Caco-2 (cell line): ENCODE data around the gene SLC1A7. TPM values are rescaled to one million over a fixed set of nuclear protein-coding genes. Genes with fewer than 3 reads are reported as not detected.

Source experiments
- BruUV-seq: library from RNA; stranded (reverse); fragments of 400-500 nt; replicated peaks from 2 replicates; lab custom pipeline; 2021; lab: Mats Ljungman, UMichigan
- CTCF ChIA-PET: fragments of 300-600 bp; sonication (Branson Sonifier 250); formaldehyde crosslinking; loops from one replicate; lab custom pipeline; 2022; ENCODE audit warnings: antibody characterized with exemption; lab: Charles Lee
- POLR2A ChIA-PET: fragments of 300-600 bp; sonication (Branson Sonifier 250); formaldehyde crosslinking; loops from one replicate; lab custom pipeline; 2022; ENCODE audit warnings: antibody characterized with exemption; lab: Charles Lee
- DNase-seq, 2 experiments: peaks; one replicate each; pipeline versions ENCODE4 v3.0.0 to v3.0.0-alpha.2; 2020 to 2022
- H3K27me3 ChIP-seq: replicated peaks from 2 replicates; pipeline ENCODE4 v1.6.0; 2011; ENCODE audit warnings: low read length; ENCODE audit not compliant: control insufficient read depth, insufficient read depth
- H3K36me3 ChIP-seq: 2 replicates; pipeline ENCODE4 v1.5.1; 2011; ENCODE audit warnings: low read length; ENCODE audit not compliant: control insufficient read depth, insufficient read depth
- H3K4me1 ChIP-seq: fragments of 250-450 bp; sonication (Bioruptor Pico); 2 replicates; pipeline ENCODE4 v1.5.1; 2020; ENCODE audit warnings: mild to moderate bottlenecking
- H3K4me3 ChIP-seq: 2 replicates; pipeline ENCODE4 v1.5.1; 2011; ENCODE audit warnings: low read depth, mild to moderate bottlenecking, control low read depth, low read length
- H3K9me3 ChIP-seq: fragments of 250-450 bp; sonication (Bioruptor Pico); 2 replicates; pipeline ENCODE4 v1.5.1; 2020; ENCODE audit warnings: mild to moderate bottlenecking, moderate library complexity
- H3K27ac Mint-ChIP-seq: one replicate; pipeline ENCODE4 v1.8.0; 2022; ENCODE audit warnings: mixed read lengths; ENCODE audit not compliant: unreplicated experiment
- H3K27me3 Mint-ChIP-seq: one replicate; pipeline ENCODE4 v1.8.0; 2022; ENCODE audit warnings: mixed read lengths; ENCODE audit not compliant: insufficient read depth, unreplicated experiment
- H3K36me3 Mint-ChIP-seq: one replicate; pipeline ENCODE4 v1.8.0; 2022; ENCODE audit warnings: mild to moderate bottlenecking, mixed read lengths; ENCODE audit not compliant: insufficient read depth, unreplicated experiment
- H3K4me1 Mint-ChIP-seq: one replicate; pipeline ENCODE4 v1.8.0; 2022; ENCODE audit warnings: low read depth, mixed read lengths; ENCODE audit not compliant: unreplicated experiment
- H3K4me3 Mint-ChIP-seq: one replicate; pipeline ENCODE4 v1.8.0; 2022; ENCODE audit warnings: mild to moderate bottlenecking, moderate library complexity, mixed read lengths; ENCODE audit not compliant: unreplicated experiment
- H3K9me3 Mint-ChIP-seq: one replicate; pipeline ENCODE4 v1.8.0; 2022; ENCODE audit warnings: mixed read lengths; ENCODE audit not compliant: unreplicated experiment
- intact Hi-C: fragments of 100-400 bp; cut with micrococcal nuclease; formaldehyde crosslinking; loops from one replicate; pipeline ENCODE4 v1.10.0; 2022; ENCODE audit not compliant: unreplicated experiment
- total RNA-seq: library from RNA; stranded (reverse); gene quantifications from 2 replicates; pipeline ENCODE4 v1.2.3, GENCODE V29; 2022
- TF ChIP-seq, protein P1 (sequence below), 2 experiments: fragments of 200-600 bp in 1 of 2; IDR thresholded peaks; 1 replicate in 1 of 2; 2 replicates in 1 of 2; pipeline versions ENCODE4 v1.5.1 to v1.8.0; 2011 to 2022; ENCODE audit warnings: antibody characterized with exemption in 1 of 2, control low read depth in 1 of 2, inconsistent platforms in 1 of 2, low read depth in 1 of 2, low read length in 1 of 2, mild to moderate bottlenecking in 1 of 2, moderate library complexity in 1 of 2; ENCODE audit not compliant: insufficient read depth in 1 of 2, severe bottlenecking in 1 of 2, unreplicated experiment in 1 of 2

The SLC1A7 gene
- total RNA-seq, 1 experiment from 2014 or later = not detected

- TF ChIP-seq, protein P1, sequence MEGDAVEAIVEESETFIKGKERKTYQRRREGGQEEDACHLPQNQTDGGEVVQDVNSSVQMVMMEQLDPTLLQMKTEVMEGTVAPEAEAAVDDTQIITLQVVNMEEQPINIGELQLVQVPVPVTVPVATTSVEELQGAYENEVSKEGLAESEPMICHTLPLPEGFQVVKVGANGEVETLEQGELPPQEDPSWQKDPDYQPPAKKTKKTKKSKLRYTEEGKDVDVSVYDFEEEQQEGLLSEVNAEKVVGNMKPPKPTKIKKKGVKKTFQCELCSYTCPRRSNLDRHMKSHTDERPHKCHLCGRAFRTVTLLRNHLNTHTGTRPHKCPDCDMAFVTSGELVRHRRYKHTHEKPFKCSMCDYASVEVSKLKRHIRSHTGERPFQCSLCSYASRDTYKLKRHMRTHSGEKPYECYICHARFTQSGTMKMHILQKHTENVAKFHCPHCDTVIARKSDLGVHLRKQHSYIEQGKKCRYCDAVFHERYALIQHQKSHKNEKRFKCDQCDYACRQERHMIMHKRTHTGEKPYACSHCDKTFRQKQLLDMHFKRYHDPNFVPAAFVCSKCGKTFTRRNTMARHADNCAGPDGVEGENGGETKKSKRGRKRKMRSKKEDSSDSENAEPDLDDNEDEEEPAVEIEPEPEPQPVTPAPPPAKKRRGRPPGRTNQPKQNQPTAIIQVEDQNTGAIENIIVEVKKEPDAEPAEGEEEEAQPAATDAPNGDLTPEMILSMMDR (IDR thresholded peaks at IDR 0.05; ENCODE audit: insufficient read depth in 1 of 2, low read depth in 1 of 2, low read length in 1 of 2, severe bottlenecking in 1 of 2, unreplicated experiment in 1 of 2) = no peak
- H3K9me3 Mint-ChIP-seq = no peaks in the 10 kb centered on the region
- POLR2A ChIA-PET = no interaction called here
- no peaks in the 10 kb centered on the region for H3K9me3 ChIP-seq
- H3K27ac Mint-ChIP-seq = no peak overlapping the region
- H3K27me3 Mint-ChIP-seq = no peaks in the 10 kb centered on the region
- peaks cover 4% of the 10 kb centered on the region for H3K36me3 Mint-ChIP-seq
- BruUV-seq = no TSS peak
- intact Hi-C loops = no loop called here
- H3K4me3 ChIP-seq = no peak overlapping the region
- no peak overlapping the region for H3K4me3 Mint-ChIP-seq
- no peaks in the 10 kb centered on the region for H3K27me3 ChIP-seq
- no peaks in the 10 kb centered on the region for H3K4me1 ChIP-seq
- H3K4me1 Mint-ChIP-seq = no peaks in the 10 kb centered on the region
- CTCF ChIA-PET = no interaction called here
- DNase-seq = no peak
- H3K36me3 ChIP-seq = no peaks in the 10 kb centered on the region
Measured at GRCh38 chr1:53082826-53083455, 59.5 kb downstream of the SLC1A7 start.

DNA sequence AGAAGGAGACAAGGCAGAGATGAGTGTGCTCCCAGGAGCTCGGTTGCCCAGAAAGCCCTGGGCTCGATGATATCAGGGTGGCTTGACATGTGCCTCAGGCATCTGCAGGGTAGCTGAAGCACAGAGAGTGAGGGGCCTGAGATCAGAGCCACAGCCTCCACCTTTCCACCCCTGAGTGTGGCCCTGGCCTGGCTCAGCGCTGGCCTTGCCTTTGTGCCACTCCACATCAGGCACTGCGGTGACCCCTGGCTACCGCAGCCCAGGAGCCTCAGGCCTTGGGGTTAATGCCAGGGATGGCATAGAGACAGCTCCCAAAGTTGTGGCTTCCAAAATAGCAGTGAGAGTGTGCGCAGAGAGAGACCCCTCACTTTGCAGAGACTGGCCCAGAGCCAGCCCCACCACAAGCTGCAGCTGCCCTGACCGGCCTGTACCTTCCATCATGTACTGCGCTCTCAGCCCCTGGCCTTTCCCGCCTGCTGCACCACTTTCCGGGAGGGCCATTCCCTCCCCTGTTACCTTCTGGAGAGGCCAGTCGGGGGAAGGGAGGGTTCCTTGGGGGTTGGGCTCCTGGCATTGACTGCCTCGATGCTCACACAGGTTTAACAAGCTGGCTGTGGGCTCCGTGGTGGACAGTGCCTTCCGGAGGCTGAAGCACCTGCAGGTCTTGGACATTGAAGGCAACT is 60.9 kb downstream of the SLC1A7 start:
- BruUV-seq = no TSS peak
- Mint-ChIP-seq H3K4me3 (no peak overlapping the region), H3K9me3 (no peaks in the 10 kb centered on the region), H3K27ac (no peak overlapping the region), H3K4me1 (no peaks in the 10 kb centered on the region), H3K36me3 (peaks cover 4% of the 10 kb centered on the region), H3K27me3 (no peaks in the 10 kb centered on the region)
- CTCF ChIA-PET = no interaction called here
- no peaks in the 10 kb centered on the region for H3K9me3 ChIP-seq
- H3K4me3 ChIP-seq = no peak overlapping the region
- no peaks in the 10 kb centered on the region for H3K36me3 ChIP-seq
- no peaks in the 10 kb centered on the region for H3K4me1 ChIP-seq
- DNase-seq = no peak
- no peaks in the 10 kb centered on the region for H3K27me3 ChIP-seq
- intact Hi-C loops = no loop called here
- POLR2A ChIA-PET = no interaction called here
- TF ChIP-seq, protein P1 (IDR thresholded peaks at IDR 0.05; ENCODE audit: insufficient read depth in 1 of 2, low read depth in 1 of 2, low read length in 1 of 2, severe bottlenecking in 1 of 2, unreplicated experiment in 1 of 2) = no peak

DNA sequence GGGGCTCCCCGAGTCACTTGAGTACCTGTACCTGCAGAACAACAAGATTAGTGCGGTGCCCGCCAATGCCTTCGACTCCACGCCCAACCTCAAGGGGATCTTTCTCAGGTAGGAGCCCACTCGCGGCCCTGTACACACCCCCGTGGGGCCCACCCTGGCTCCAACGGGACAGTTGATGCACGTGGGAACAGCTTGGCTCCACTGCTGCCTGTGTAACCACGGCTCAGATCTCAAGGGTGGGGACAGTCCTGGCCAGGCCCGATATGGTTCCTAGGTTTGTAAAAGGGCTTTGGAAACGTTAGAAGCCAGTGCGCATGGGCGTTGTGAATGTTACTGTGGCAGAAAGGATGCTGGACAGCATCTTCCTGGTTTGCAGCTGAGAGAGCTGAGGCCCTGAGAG is 61.7 kb downstream of the SLC1A7 start:
- H3K4me1 ChIP-seq = no peaks in the 10 kb centered on the region
- H3K4me3 ChIP-seq = no peak overlapping the region
- ChIA-PET CTCF (no interaction called here), POLR2A (no interaction called here)
- no peaks in the 10 kb centered on the region for H3K27me3 Mint-ChIP-seq
- DNase-seq = no peak
- H3K27ac Mint-ChIP-seq = no peak overlapping the region
- H3K4me3 Mint-ChIP-seq = no peak overlapping the region
- H3K36me3 ChIP-seq = no peaks in the 10 kb centered on the region
- TF ChIP-seq, protein P1 (IDR thresholded peaks at IDR 0.05; ENCODE audit: insufficient read depth in 1 of 2, low read depth in 1 of 2, low read length in 1 of 2, severe bottlenecking in 1 of 2, unreplicated experiment in 1 of 2) = no peak
- intact Hi-C loops = no loop called here
- no TSS peak for BruUV-seq
- no peaks in the 10 kb centered on the region for H3K27me3 ChIP-seq
- no peaks in the 10 kb centered on the region for H3K9me3 Mint-ChIP-seq
- H3K9me3 ChIP-seq = no peaks in the 10 kb centered on the region
- no peaks in the 10 kb centered on the region for H3K4me1 Mint-ChIP-seq
- H3K36me3 Mint-ChIP-seq = peaks cover 4% of the 10 kb centered on the region
